Nephron (organoid): ENCODE results near the gene VAC14.

ENCODE experiments used
- H3K27ac Mint-ChIP-seq, 3 experiments: 2 replicates each; pipeline ENCODE4 v1.8.0; 2020; ENCODE audit warnings: mixed read lengths in 3 of 3, mild to moderate bottlenecking in 2 of 3, moderate library complexity in 1 of 3
- H3K27me3 Mint-ChIP-seq: 2 replicates; pipeline ENCODE4 v1.8.0; 2021; ENCODE audit warnings: low read depth, mild to moderate bottlenecking, moderate library complexity, mixed read lengths
- H3K36me3 Mint-ChIP-seq: 2 replicates; pipeline ENCODE4 v1.8.0; 2020; ENCODE audit warnings: low read depth, mixed read lengths
- H3K4me1 Mint-ChIP-seq: 2 replicates; pipeline ENCODE4 v1.8.0; 2020; ENCODE audit warnings: mixed read lengths
- H3K4me3 Mint-ChIP-seq, 3 experiments: 2 replicates each; pipeline ENCODE4 v1.8.0; 2020; ENCODE audit warnings: mild to moderate bottlenecking in 3 of 3, mixed read lengths in 3 of 3, moderate library complexity in 2 of 3
- H3K9me3 Mint-ChIP-seq: 2 replicates; pipeline ENCODE4 v1.8.0; 2020; ENCODE audit warnings: mixed read lengths
- CTCF ChIP-seq, 3 experiments: fragments of 200-600 bp; sonication (generic); IDR thresholded peaks; one replicate each; pipeline ENCODE4 v1.5.0; 2021; ENCODE audit warnings: antibody characterized with exemption in 3 of 3; ENCODE audit not compliant: unreplicated experiment in 3 of 3

VAC14 gene

GRCh38 chr16:70764632-70765031 lies 36.3 kb downstream of the VAC14 start:
- Mint-ChIP-seq H3K4me1 (peaks cover 68% of the 10 kb centered on the region), H3K27ac (no peak overlapping the region), H3K36me3 (peaks cover 15% of the 10 kb centered on the region), H3K27me3 (peaks cover 3% of the 10 kb centered on the region), H3K4me3 (no peak overlapping the region), H3K9me3 (no peaks in the 10 kb centered on the region)
- TF ChIP-seq CTCF (IDR thresholded peaks at IDR 0.05; ENCODE audit: unreplicated experiment in 3 of 3): no peak

- TF ChIP-seq CTCF (IDR thresholded peaks at IDR 0.05; ENCODE audit: unreplicated experiment in 3 of 3): no peak
- H3K9me3 Mint-ChIP-seq: no peaks in the 10 kb centered on the region
- peaks cover 3% of the 10 kb centered on the region for H3K27me3 Mint-ChIP-seq
- H3K4me1 Mint-ChIP-seq: peaks cover 43% of the 10 kb centered on the region
- peak overlapping the region; percentile 68 to 86 (median 84) for H3K27ac Mint-ChIP-seq
- H3K4me3 Mint-ChIP-seq: no peak overlapping the region
- peaks cover 32% of the 10 kb centered on the region for H3K36me3 Mint-ChIP-seq
Observed at GRCh38 chr16:70760221-70760620, 40.7 kb downstream of the VAC14 start.

GRCh38 chr16:70759666-70760065 lies 41.3 kb downstream of the VAC14 start:
- Mint-ChIP-seq H3K4me1 (peaks cover 43% of the 10 kb centered on the region), H3K4me3 (no peak overlapping the region), H3K27ac (peak overlapping the region; percentile 68 to 86 (median 84)), H3K27me3 (peaks cover 3% of the 10 kb centered on the region), H3K9me3 (no peaks in the 10 kb centered on the region), H3K36me3 (peaks cover 32% of the 10 kb centered on the region)
- no peak for TF ChIP-seq CTCF (IDR thresholded peaks at IDR 0.05; ENCODE audit: unreplicated experiment in 3 of 3)

- peaks cover 38% of the 10 kb centered on the region for H3K4me1 Mint-ChIP-seq
- peak overlapping the region; percentile 44 to 84 (median 52) for H3K27ac Mint-ChIP-seq
- H3K4me3 Mint-ChIP-seq: no peak overlapping the region
- H3K27me3 Mint-ChIP-seq: peaks cover 3% of the 10 kb centered on the region
- peaks cover 28% of the 10 kb centered on the region for H3K36me3 Mint-ChIP-seq
- no peak for TF ChIP-seq CTCF (IDR thresholded peaks at IDR 0.05; ENCODE audit: unreplicated experiment in 3 of 3)
- H3K9me3 Mint-ChIP-seq: no peaks in the 10 kb centered on the region
Observed at GRCh38 chr16:70758786-70759185, 42.2 kb downstream of the VAC14 start.

GRCh38 chr16:70757183-70757582 lies 43.8 kb downstream of the VAC14 start:
- Mint-ChIP-seq H3K36me3 (peaks cover 28% of the 10 kb centered on the region), H3K27me3 (peaks cover 3% of the 10 kb centered on the region), H3K4me3 (no peak overlapping the region), H3K4me1 (peaks cover 49% of the 10 kb centered on the region), H3K9me3 (no peaks in the 10 kb centered on the region), H3K27ac (peak overlapping the region in 2 of 3 experiments; percentile 36 to 67)
- TF ChIP-seq CTCF (IDR thresholded peaks at IDR 0.05; ENCODE audit: unreplicated experiment in 3 of 3): no peak

GRCh38 chr16:70756071-70756470 lies 44.9 kb downstream of the VAC14 start:
- Mint-ChIP-seq H3K4me3 (no peak overlapping the region), H3K27me3 (peaks cover 3% of the 10 kb centered on the region), H3K27ac (peak overlapping the region in 1 of 3 experiments; percentile 67), H3K4me1 (peaks cover 54% of the 10 kb centered on the region), H3K9me3 (no peaks in the 10 kb centered on the region), H3K36me3 (peaks cover 28% of the 10 kb centered on the region)
- no peak for TF ChIP-seq CTCF (IDR thresholded peaks at IDR 0.05; ENCODE audit: unreplicated experiment in 3 of 3)
